NCI-H69 (cell line): ENCODE data around the gene BROX.
"Not testable (repeated sequence)": the region's sequence is repeated elsewhere in the genome, so short reads cannot be mapped to it uniquely, and the experiment has no call there.

Experiments used
- DNase-seq: peaks from one replicate; lab custom pipeline; 2025; lab: John Stamatoyannopoulos, UW

The BROX gene

GRCh38 chr1:222712253-222713090 is at the start of gene BROX, which contains the start of gene AIDA:
BROX (plus strand) TSS chr1:222712564; CDS start chr1:222715700, 3,136 bp downstream.
AIDA (minus strand) TSS chr1:222712491; CDS start chr1:222712317, 174 bp downstream.
- peak; percentile 95 for DNase-seq

- DNase-seq: no peak
Measured at GRCh38 chr1:222663431-222663934, 48.9 kb upstream of the BROX start.

- DNase-seq: no peak
Measured at GRCh38 chr1:222665964-222666363, 46.4 kb upstream of the BROX start.

- not testable (repeated sequence) for DNase-seq
Measured at GRCh38 chr1:222668184-222668583, 44.2 kb upstream of the BROX start.

- DNase-seq: not testable (repeated sequence)
Measured at GRCh38 chr1:222669107-222669506, 43.3 kb upstream of the BROX start.

GRCh38 chr1:222670110-222670509 is 42.3 kb upstream of the BROX start:
- no peak for DNase-seq

- no peak for DNase-seq
Measured at GRCh38 chr1:222680080-222680479, 32.3 kb upstream of the BROX start.

- DNase-seq: no peak
Measured at GRCh38 chr1:222691016-222691415, 21.3 kb upstream of the BROX start.

- DNase-seq: no peak
Measured at GRCh38 chr1:222694927-222695326, 17.4 kb upstream of the BROX start.

GRCh38 chr1:222696741-222697140 is 15.6 kb upstream of the BROX start:
- DNase-seq: no peak

GRCh38 chr1:222697203-222697602 is 15.2 kb upstream of the BROX start:
- no peak for DNase-seq

- no peak for DNase-seq
Measured at GRCh38 chr1:222697826-222698225, 14.5 kb upstream of the BROX start.

- no peak for DNase-seq
Measured at GRCh38 chr1:222702210-222702609, 10.2 kb upstream of the BROX start.

- no peak for DNase-seq
Measured at GRCh38 chr1:222704260-222704659, 8.1 kb upstream of the BROX start.

GRCh38 chr1:222706815-222707214 is 5.5 kb upstream of the BROX start:
- no peak for DNase-seq

- no peak for DNase-seq
Measured at GRCh38 chr1:222709700-222710153, 2.6 kb upstream of the BROX start.

- DNase-seq: peak; percentile 93
Measured at GRCh38 chr1:222711319-222712252, 778 bp upstream of the BROX start.

- DNase-seq: peak; percentile 99
Measured at GRCh38 chr1:222713091-222713961, 962 bp downstream of the BROX start.

GRCh38 chr1:222716393-222716792 is 4.0 kb downstream of the BROX start:
- DNase-seq: no peak

GRCh38 chr1:222728746-222729145 is 16.4 kb downstream of the BROX start:
- no peak for DNase-seq

- DNase-seq: no peak
Measured at GRCh38 chr1:222730866-222731265, 18.5 kb downstream of the BROX start.
